Measurements from ENCODE around the gene VPS33B.
"Not testable (repeated sequence)": the region's sequence is repeated elsewhere in the genome, so short reads cannot be mapped to it uniquely, and the experiment has no call there.

Gene VPS33B

DNA sequence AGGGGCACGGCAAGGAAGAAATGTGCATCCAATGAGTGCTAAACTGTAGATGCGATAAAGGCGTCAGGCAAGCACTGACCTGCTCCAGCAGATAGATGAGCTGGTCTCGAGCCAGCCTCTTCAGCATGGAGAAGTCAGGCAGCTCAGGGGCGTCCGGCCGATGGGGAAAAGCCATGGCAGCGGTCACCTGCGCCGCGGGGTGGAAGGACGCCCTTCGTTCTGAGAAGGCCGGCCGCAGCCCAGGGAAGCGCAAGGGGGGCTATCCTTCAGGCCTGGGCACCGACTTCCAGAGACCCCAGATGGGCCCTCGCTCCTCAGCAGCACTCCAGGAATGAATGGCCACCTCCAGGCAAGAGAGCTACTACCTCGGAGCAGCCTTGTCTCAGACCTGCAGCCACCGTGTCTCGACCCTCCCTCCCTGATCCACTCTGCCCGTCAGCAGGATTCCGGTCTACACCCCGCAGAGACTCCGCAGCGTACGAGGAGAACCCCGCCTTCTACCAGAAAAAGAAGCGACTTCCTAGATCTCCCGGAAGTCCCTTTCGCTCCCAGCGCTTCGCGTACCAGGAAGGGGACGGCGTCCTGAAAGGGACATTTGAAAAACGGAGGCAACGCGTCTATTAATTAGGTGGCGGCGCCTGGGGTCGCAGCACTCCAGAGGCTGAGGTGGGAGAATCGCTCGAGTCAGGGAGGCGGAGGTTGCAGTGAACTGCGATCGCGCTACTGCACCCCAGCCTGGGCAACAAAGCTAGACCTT lies at the start of gene VPS33B:
TSS of gene VPS33B (minus strand) at position 520 of the 757 bp plus-strand sequence. CDS start at position 175, 345 bp downstream.
- DNase-seq: peak; percentile 83

DNA sequence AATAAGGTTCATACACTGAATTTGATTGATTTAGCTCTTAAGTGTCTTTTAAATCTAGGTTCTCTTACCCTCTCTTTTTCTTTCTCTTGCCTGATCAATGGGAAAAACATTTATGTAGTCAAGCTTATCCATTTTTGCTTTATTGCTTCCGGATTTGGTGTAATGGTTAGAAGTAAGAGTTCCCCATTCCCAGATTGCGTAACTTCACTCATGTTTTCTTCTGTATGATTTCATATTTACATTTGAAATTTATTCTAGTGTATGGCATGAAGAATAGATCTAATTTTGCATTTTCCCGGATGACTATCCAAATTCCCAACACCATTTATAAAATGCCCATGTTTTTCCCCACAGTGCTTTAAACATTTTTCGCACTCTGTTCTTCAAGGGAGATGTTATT lies 49.8 kb upstream of the VPS33B start:
- no peak for DNase-seq

DNA sequence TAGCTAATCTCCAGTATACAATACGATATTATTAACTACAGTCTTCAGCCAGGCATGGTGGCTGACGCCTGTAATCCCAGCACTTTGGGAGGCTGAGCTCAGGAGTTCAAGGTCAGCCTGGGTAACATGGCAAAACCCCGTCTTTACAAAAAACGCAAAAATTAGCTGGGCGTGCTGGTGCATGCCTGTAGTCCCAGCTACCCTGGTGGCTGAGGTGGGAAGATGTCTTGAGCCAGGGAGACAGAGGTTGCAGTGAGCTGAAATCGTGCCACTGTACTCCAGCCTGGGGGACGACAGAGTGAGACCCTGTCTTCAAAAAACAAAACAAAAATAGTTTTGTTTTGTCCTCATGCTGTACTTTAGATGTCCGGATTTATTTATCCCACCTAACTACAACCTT lies 48.5 kb upstream of the VPS33B start:
- no peak for DNase-seq

DNA sequence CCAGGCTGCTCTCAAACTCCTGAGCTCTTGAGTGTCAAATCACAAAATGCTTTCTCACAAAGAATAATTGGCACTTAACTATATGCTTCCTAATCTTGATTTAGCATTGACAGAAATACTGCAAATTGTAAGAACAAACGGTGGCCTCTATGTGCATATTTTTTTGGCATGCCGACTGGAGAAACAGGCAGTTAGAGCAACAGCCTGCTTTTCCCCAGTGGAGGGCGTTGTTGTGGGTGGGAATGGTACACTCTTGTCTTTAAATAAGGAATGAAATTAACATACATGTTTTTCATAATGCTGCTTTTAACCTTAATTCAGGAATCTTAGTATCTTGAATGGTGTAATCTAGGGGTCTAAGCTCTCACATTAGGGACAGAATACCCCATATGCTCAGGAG lies 46.6 kb upstream of the VPS33B start:
- DNase-seq: no peak

DNA sequence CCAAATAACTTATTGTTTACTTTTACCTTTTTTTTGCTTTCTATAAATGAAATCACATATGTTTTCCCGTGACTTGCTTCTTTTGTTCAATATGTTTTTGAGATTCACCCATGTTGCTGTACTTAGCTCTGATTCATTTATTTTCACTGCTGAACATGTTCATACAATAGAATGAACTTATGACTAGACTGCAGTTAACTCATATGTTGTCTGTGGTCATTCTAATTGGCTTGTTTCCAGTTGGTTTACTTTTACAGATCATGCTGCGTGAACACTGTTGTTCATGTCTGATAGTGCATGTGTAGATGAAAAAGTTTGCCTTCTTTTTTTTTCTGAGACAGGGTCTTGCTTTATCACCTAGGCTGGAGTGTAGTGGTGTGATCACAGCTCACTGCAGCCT lies 46.0 kb upstream of the VPS33B start:
- DNase-seq: no peak

DNA sequence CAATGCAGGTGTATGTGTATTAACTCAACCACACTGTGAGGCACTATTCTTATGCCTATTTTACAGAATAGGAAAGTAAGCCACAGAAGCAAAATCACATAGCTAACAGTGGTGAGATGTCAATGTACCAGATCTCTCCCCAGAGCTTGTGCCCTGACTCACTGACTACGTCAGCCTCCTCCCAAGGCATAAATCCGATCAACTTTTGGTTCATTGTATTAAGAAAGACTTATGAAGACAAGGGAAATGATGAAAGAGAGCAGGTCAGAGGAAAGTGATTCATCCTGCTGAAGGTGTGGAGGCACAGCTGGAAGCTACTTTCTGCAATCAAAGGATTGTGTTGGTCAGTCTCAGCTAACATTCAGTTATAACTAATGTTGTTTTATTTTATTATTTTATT lies 44.6 kb upstream of the VPS33B start:
- no peak for DNase-seq

DNA sequence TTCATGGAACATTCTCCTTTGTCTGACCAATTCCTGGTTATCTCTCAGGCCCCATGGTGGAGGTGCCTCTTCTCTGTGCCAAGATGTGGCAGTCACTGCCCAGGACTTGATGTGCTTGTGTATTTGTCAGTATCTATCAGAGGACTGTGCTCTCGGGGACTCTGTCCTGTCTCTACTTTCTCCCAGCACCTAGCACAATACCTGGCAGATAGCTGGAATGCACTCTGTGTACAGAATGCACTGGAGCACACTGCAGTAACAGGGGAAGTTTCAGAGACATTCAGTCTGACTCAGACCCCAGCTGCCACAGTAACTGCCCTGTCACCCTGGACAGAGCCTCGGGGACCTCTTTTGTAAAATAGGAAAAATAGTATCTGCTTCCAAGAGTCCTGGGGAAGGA lies 43.1 kb upstream of the VPS33B start:
- no peak for DNase-seq

DNA sequence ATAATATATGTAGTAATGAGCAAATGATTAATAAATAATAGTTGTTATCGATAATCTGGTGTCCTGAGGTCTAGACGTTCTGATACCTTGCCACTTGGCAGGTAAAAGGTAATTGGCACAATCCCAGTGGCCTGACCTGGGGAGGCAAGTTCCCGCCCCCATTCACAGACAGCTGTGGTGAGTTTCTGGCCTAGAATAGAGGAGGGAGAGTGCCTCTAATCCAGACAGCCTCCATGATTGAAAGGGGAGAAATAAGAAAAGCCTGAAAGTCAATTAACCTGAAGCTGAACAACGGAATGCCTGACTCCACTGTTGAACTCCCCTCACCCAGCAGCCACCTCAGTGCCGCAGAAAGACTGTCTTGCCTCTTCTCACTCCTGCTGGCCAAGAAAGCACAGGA lies 39.6 kb upstream of the VPS33B start:
- no peak for DNase-seq

DNA sequence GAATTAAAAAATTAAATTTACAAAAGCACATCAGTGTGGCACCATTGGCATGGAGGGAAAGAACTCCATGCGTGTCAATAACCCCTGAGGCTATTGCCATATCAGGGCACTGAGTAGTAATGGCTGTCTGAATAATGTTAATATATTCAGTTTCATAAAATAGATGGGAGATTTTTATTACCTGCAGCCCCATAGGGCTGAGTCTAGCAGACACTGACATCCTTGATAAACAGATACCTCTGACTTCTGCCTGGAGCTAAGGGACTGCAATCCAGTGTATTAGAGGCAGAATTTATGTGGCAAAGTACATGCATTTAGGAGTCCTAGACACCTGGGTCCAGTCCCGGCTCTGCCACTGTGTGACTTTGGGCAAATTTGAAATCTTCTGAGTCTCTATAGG lies 38.8 kb upstream of the VPS33B start:
- no peak for DNase-seq

DNA sequence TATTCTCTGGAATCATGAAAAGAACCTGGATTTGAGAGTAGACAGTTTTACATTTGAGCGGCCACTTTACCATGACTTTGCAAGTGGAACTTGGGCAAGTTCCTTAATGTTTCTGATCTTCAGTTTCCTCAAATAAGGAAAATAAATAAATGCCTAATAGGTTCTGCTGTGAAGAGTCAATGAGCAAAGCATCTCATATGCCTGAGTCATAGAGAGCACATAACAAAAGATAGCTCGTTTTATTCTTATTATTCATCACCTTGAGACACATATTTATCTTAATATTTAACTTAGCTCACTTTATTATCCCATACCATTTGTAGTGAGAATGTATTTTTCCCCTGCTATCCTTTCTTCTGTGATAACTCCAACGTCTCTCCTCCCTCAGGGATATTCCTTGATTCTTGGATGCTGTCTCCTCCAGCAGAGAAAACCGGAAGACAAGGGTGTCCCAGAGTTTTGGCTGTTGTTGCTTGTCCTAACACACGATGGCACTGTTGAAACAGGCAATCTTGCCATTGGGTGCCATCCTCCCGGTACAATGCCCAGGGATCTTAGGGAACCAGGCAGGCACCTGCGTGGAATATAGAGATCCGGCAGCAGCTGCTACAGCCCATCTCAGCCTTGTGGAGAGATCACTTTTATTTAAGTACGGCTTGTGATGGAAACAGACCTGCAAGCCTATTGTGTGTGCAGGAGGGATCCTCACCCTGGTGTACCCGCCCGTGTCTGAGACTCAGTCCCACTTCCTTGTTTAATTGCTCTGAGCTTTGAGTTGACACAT lies 33.3 kb upstream of the VPS33B start:
- peak; percentile 34 for DNase-seq

DNA sequence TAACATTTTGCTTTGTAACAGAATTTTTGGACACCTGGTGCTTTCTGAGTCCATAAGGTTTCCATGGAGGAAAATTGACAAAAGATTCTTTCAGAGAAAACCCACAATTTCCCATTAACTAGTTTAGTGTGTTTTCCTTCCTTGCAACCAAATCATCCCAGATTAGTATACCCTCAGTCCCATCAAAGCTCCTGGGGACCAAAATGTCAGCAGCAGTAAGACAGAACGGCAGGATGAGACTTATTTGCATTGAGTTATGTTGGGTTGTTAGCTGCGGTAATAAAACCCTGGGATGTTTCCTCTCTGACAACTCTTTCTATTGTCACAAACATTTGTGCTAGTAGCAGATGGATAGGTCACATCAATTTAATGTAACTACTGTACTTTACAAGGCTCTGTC lies 32.4 kb upstream of the VPS33B start:
- no peak for DNase-seq

DNA sequence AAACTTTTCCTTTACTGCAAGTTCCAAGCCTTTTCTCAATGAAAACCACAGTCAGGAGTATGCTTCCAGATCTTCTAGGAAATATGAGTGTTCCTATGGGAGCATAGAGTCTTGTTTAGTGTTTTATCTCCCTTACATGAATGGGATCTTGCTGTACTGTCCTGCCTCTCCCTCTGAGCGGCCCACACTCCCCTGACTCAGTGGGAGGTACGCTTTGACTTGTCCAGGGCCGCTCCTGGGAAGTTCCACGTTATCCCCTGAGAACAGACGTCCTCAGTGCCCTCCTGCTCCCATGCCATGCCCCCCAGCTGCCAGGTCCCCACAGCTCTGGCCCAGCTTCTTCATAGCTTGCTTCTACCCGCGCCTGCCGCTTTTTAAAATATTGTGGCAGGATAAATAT lies 28.9 kb upstream of the VPS33B start:
- DNase-seq: no peak

DNA sequence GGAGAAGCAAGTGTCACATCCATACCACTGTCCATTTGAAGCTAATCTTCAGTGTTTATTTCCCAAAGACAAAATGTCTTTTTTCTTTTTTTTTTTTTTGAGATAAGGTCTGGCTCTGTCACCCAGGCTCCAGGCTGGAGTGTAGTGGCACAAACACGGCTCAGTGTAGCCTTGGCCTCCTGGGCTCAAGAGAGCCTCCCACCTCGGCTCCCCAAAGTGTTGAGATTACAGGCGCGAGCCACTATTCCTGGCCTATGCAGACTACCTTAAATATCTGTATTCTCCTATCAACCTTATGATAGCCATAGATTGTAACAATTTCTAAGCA lies 27.7 kb upstream of the VPS33B start:
- DNase-seq: no peak

DNA sequence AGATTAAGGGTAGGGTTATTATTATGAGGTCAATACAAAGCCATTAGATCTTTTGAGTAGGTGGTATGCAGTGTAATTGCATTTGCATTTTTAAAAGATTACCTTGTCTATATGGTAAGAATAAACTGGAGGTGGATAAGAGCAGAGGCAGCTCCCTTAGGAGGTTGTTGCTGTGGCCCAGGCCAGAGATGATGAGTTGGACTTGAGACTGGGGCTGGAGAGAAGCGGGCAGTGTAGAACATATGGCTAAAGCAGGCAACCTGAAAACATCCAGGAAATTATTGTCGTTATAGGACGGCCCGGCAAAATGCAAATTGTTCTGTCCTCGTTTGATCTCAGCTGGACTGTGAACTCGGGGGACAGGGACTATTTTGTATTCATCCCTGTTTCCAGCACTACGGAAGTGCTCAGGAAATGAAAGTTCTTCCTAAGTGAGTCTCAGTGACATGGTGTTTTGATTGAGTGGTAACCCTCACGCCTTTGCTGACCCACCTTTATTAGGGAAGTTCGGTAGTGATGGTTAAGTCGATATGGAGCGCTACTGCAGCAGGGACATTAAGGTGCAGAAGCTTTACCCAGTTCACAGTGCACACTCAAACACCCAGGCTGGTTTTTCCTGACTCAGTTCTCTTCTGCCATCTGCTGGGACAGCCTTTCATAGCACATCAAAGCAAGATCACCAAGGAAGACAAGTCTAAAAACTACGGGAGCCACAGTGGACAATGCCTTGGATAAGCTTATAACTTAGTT lies 27.2 kb upstream of the VPS33B start:
- peak; percentile 65 for DNase-seq

DNA sequence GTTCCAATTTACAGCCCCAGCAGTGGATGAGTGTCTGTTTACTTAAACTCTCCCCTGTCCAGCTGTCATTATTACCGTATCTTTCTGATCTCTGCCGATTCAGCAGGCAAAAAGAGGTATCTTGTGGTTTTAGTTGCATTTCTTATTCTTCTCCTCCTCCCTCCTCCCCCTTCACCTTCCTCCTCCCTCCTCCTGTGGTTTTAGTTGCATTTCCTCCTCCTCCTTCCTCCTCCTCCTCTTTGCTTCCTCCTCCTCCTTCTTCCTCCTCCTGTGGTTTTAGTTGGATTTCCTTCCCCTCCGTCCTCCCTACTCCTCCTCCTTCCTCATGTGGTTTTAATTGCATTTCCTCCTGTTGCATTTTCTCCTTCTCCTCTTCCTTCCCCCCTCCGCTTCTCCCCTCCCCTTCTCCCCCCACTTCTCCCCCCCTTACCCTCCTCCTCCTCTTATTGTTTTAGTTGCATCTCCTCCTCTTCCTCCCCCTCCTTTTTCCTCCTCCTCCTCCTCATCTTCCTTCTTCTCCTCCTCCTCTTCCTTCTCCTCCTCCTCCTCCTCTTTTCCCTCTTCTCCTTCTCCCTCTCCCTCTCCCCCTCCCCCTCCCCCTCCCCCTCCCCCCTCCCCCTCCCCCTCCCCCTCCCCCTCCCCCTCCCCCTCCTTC lies 25.3 kb upstream of the VPS33B start:
- no peak for DNase-seq

DNA sequence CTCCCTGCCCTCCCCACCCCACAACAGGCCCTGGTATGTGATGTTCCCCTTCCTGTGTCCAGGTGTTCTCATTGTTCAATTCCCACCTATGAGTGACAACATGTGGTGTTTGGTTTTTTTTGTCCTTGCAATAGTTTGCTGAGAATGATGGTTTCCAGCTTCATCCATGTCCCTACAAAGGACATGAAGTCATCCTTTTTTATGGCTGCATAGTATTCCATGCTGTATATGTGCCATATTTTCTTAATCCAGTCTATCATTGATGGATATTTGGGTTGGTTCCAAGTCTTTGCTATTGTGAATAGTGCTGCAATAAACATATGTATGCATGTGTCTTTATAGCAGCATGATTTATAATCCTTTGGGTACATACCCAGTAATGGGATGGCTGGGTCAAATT lies 23.7 kb upstream of the VPS33B start:
- DNase-seq: not testable (repeated sequence)

DNA sequence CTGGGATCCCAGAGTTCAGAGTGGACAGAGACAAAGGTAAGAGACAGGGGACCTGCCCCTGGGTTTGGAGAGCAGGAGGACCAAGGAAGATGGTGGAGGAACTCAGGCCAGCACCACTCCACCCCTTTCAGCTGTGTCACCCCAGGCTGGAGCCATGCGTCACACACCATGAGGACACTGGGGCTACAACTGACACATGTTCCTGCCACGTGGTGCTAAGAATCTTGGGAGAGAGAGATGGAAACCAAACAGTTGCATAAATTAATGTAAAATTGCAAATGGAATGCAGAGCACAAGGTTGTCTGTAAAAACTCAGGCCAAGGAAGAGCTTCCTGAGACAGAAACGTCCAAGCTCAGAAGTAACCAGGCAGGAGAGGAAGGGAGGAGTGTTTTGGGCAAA lies 22.7 kb upstream of the VPS33B start:
- no peak for DNase-seq

DNA sequence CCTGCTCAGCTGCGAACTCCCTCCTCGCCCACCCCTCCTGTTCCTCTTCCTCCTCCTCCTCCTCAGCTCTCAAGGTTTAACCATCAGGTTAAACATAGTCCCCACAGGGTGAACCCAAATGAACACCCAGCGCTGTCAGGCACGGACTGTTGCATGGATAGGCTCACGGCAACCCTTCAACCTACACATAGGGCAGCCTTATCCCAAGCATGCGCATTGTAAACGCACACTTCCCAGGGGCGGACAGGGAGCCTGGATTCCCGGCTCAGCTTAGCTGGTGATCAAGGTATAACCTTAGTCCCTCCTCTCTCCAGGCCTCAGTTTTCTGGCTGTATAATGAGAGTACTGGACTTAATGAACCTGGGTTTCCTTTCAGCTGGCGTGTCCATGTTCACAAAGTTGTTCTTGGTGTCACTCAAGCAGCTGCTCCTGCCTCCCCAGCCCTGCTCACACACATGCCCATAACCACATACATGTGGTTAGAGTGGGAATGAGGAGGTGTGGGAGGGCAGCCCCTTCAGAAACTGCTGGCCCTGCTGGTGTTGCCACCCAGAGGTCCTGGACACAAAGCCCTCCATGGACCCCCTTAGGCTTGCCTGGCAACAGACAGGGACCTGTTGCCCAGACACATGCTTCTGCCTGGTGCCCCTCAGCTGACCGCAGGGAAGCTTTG lies 20.9 kb upstream of the VPS33B start:
- no peak for DNase-seq

DNA sequence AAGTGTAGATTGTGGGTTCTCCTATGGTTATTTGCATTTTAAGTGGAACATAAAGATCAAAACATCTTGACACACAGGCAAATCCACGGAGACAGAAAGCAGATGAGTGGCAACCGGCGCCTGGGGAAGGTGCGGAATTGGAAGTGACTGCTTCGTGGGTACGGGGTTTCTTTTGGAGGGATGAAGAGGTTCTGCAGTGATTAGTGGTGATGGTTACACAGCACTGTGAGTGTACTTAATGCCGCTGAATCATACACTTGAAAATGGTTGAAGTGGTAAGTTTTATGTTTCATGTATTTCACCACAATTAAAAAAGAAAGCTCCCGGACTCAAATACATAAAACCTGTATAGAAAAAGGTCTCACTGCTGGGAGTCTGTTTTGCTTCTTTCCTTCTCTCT lies 18.5 kb upstream of the VPS33B start:
- no peak for DNase-seq

DNA sequence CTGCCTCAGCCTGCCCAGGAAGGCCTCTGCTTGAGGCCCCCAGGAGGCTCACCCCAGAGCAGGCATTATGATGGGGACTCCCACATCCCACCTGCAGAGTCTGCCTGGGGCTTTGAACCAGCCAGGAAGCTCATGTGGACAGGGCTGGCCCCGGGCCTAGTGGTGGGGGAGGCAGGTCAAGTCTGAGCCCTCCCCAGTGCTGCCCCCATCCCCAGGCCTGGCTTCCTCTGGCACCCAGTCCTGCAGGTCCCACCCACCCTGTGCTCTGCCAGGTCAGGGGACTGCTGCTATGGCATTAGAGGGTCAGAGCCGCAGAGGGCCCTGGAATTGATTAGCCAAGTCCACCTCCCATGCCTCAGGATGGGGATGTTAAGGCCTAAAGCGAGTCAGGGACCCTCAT lies 17.6 kb upstream of the VPS33B start:
- no peak for DNase-seq

DNA sequence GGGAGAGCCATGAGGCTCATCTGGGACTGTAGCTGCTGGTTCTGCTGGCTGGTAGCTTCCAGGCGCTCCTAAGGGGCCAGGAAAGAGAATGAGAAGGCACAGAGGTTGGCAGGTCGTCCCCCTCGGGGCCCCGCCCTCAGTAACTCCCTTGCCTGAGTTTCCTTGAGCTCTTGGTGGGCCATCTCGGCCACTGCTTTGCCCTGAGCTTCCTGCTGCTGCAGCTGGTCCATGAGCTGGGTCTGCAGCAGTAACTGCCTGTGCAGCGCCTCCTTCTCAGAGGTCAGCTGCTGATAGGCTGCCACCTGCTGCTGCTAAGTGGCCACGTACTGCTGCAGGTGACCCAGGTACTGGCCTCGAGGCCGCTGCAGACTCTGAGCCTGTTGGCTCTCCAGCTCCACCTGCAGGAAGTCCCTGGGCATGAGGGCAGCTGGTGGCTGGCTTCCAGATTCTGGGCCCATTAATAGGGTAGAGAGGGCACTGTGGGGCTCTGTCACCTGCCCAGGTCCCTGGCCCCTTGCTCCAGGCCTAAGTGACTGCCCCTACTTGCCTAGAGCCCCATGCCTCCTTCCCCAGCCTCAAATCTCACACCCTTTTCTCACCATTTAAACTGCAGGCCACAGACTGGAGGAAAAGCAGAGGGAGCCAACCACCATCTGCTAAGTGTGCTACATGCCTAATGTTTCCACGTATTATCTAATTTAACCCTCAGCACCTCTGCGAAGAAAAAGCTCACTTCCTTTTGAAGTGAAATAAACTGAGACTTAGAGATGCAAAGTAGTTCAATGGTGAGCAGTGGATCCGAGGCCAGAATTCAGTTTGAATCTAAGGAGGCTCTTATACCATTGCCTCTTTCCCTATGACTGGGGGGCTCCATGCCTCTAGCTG lies 10.8 kb upstream of the VPS33B start:
- DNase-seq: peak; percentile 70

DNA sequence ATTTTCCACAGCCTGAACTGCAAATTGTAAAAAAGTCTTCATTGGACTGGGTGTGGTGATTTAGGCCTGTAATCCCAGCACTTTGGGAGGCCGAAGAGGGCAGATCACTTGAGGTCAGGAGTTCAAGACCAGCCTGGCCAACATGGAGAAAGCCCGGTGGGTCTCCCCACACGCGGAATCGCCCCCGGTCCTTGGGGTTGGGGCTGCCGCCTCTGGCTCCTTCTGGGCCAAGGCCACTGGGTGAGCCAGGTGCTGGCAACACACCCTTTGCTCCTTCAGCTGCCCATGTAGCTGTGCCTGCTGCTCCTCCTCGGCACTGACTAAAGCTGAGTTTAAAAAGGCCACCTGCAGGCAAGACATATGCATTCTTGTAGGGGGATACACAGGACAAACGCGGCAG lies 9.4 kb upstream of the VPS33B start:
- DNase-seq: no peak
